GM12878 (cell line): ENCODE measurements around the gene ATP13A1. TPM values are rescaled to one million over a fixed set of nuclear protein-coding genes. Genes with fewer than 3 reads are reported as not detected.

Experiments used
- ATAC-seq: fragments of 200-7000 bp; cut with Tn5 transposase; 3 replicates; pipeline ENCODE4 v1.9.1; 2020; ENCODE audit warnings: mild to moderate bottlenecking, moderate library complexity
- BruUV-seq: library from RNA; stranded (reverse); fragments of 400-500 nt; replicated peaks from 2 replicates; lab custom pipeline; 2021; lab: Mats Ljungman, UMichigan
- CTCF ChIA-PET: fragments of 300-600 bp; sonication (Branson Sonifier 250); formaldehyde crosslinking; extraction: SDS; loops from one replicate; lab custom pipeline; 2021; ENCODE audit warnings: inconsistent platforms; lab: Yijun Ruan, JAX
- POLR2A ChIA-PET: fragments of 350-600 bp; formaldehyde crosslinking; extraction: SDS; loops from one replicate; lab custom pipeline; 2021; ENCODE audit warnings: inconsistent platforms; lab: Charles Lee
- RAD21 ChIA-PET: fragments of 300-600 bp; sonication (Branson Sonifier 250); formaldehyde crosslinking; loops from one replicate; lab custom pipeline; 2023; ENCODE audit warnings: antibody characterized with exemption; ENCODE audit not compliant: unreplicated experiment; lab: Charles Lee
- SMC1A ChIA-PET: fragments of 300-600 bp; sonication (Branson Sonifier 250); formaldehyde crosslinking; loops from one replicate; lab custom pipeline; 2023; ENCODE audit not compliant: unreplicated experiment, uncharacterized antibody; lab: Charles Lee
- DNase-seq: peaks from one replicate; pipeline ENCODE4 v3.0.0-alpha.2; 2011; ENCODE audit warnings: low read depth, low spot score
- FAIRE-seq: peaks from 3 replicates; lab custom pipeline; 2011; peaks lifted over from hg19 to GRCh38; lab: Jason Lieb, UNC
- H2AFZ ChIP-seq: 2 replicates; pipeline ENCODE4 v1.6.0; 2011; ENCODE audit warnings: low read depth, low read length, control low read depth; ENCODE audit not compliant: control insufficient read depth
- H3K27ac ChIP-seq: 2 replicates; pipeline ENCODE4 v1.5.1; 2011; ENCODE audit warnings: control low read depth; ENCODE audit not compliant: control insufficient read depth, insufficient read depth
- H3K27me3 ChIP-seq, 2 experiments: replicated peaks in 1 of 2; 2 replicates each; pipeline versions ENCODE4 v1.6.0 to v1.6.1; 2011; ENCODE audit warnings: low read length in 1 of 2; ENCODE audit not compliant: control insufficient read depth in 2 of 2, insufficient read depth in 2 of 2
- H3K36me3 ChIP-seq, 2 experiments: 2 replicates each; pipeline ENCODE4 v1.5.1; 2011; ENCODE audit warnings: low read length in 1 of 2; ENCODE audit not compliant: control insufficient read depth in 2 of 2, insufficient read depth in 2 of 2
- H3K4me1 ChIP-seq: 2 replicates; pipeline ENCODE4 v1.6.1; 2011; ENCODE audit warnings: mild to moderate bottlenecking, low read length, moderate library complexity, mixed read lengths; ENCODE audit not compliant: control insufficient read depth, insufficient read depth
- H3K4me2 ChIP-seq: 2 replicates; pipeline ENCODE4 v1.6.0; 2011; ENCODE audit warnings: control low read depth; ENCODE audit not compliant: control insufficient read depth, insufficient read depth
- H3K4me3 ChIP-seq: fragments of 200-600 bp; sonication (generic); 2 replicates; pipeline ENCODE4 v1.5.1; 2016
- H3K79me2 ChIP-seq: 2 replicates; pipeline ENCODE4 v1.6.0; 2011; ENCODE audit warnings: low read length; ENCODE audit not compliant: control insufficient read depth, insufficient read depth
- H3K9ac ChIP-seq: 2 replicates; pipeline ENCODE4 v1.8.0; 2011; ENCODE audit warnings: low read length, control low read depth, mixed read lengths; ENCODE audit not compliant: control insufficient read depth, insufficient read depth
- H3K9me3 ChIP-seq: replicated peaks from 3 replicates; pipeline ENCODE4 v1.5.1; 2011; ENCODE audit warnings: mild to moderate bottlenecking, low read length; ENCODE audit not compliant: control insufficient read depth, insufficient read depth
- H4K20me1 ChIP-seq: 2 replicates; pipeline ENCODE4 v1.6.0; 2011; ENCODE audit not compliant: control insufficient read depth, insufficient read depth
- FOS ChIP-seq: IDR thresholded peaks from 3 replicates; pipeline ENCODE4 v1.6.1; 2011; ENCODE audit warnings: borderline replicate concordance; ENCODE audit not compliant: insufficient read length; ENCODE audit errors: extremely low read depth
- PBX3 ChIP-seq: IDR thresholded peaks from 2 replicates; pipeline ENCODE4 v1.6.1; 2011; ENCODE audit warnings: mild to moderate bottlenecking, low read depth, low read length, moderate library complexity; ENCODE audit not compliant: insufficient replicate concordance
- ZNF217 ChIP-seq: fragments of 450-650 bp; IDR thresholded peaks from 2 replicates; pipeline ENCODE4 v1.6.1; 2017; ENCODE audit warnings: antibody characterized with exemption, mild to moderate bottlenecking
- WGBS: methylation state at CpG from one replicate; pipeline ENCODE4 v1.1.6; 2016; ENCODE audit warnings: low lambda C conversion rate; ENCODE audit not compliant: insufficient replicate concordance, insufficient coverage; ENCODE audit errors: missing lambda C conversion rate; 5-methylcytosine and 5-hydroxymethylcytosine counted together
- in situ Hi-C: fragments of 300-500 bp; cut with MboI; formaldehyde crosslinking; loops from 9 replicates; pipeline ENCODE4 v1.14.3; 2018; ENCODE audit warnings: mixed read lengths
- intact Hi-C: fragments of 100-400 bp; cut with micrococcal nuclease; formaldehyde crosslinking; loops from one replicate; pipeline ENCODE4 v1.14.2; 2022; ENCODE audit not compliant: unreplicated experiment
- polyA plus RNA-seq, 11 experiments: library from polyadenylated mRNA; depleted of rRNA in 4 of 11; unstranded in 6 of 11; stranded (reverse) in 5 of 11; fragments of >200 nt; fragmentation: Nextera tagmentation in 4 of 11; fragmentation: Illumina TruSeq in 1 of 11; extraction: Ambion mirVana in 4 of 11; extraction: Trizol in 1 of 11; gene quantifications; 1 replicate in 1 of 11; 2 replicates in 10 of 11; pipeline versions ENCODE4 v1.2.1 to v1.2.3, GENCODE V29; 2011 to 2016; ENCODE audit warnings: inconsistent platforms in 2 of 11, missing spikeins in 2 of 11, low read depth in 1 of 11
- total RNA-seq, 4 experiments: library from RNA; depleted of rRNA in 3 of 4; stranded (reverse); fragments of >200 nt in 3 of 4; fragmentation: Illumina TruSeq in 1 of 4; extraction: Trizol in 1 of 4; gene quantifications; 2 replicates each; pipeline versions ENCODE4 v1.2.1 to v1.2.3, GENCODE V29; 2013 to 2021

ATP13A1 gene
- total and polyA plus RNA-seq, 10 of the 15 experiments (the other 5 are each of a cell fraction or from before 2014, with no cell fraction given), result 0.37 to 91.0 (median 29.8) TPM

- no TSS peak for BruUV-seq
These were observed 61.3 kb downstream of the ATP13A1 start for GRCh38 chr19:19602136-19602712.

More at GRCh38 chr19:19602136-19602712, 61.3 kb downstream of the ATP13A1 start:
- Histone ChIP-seq H3K36me3 (no peaks in the 10 kb centered on the region), H3K9ac (no peak overlapping the region), H3K4me2 (no peak overlapping the region), H3K27me3 (no peaks in the 10 kb centered on the region), H3K4me1 (peaks cover 50% of the 10 kb centered on the region), H3K27ac (no peak overlapping the region), H3K79me2 (peaks cover 3% of the 10 kb centered on the region), H4K20me1 (no peaks in the 10 kb centered on the region), H2AFZ (no peak overlapping the region), H3K9me3 (no peaks in the 10 kb centered on the region; the same call in 2 of the 3 replicates), H3K4me3 (no peak overlapping the region)
- CTCF ChIA-PET, result interaction anchor here (0.8 to 1.2 kb wide), 2 partner anchors 11 to 47 kb away, joined by 3 read pairs; no protein-coding TSS in a partner anchor
- WGBS, result 76% methylated on average over 9 of the region's 9 CpGs
- POLR2A ChIA-PET, result interaction anchor here (0.6 to 4.2 kb wide), 7 partner anchors 10 to 228 kb away, joined by 3 to 23 read pairs (median 5); partner anchors contain the start of gene PBX4
- ATAC-seq, result no peak
- no peak for FAIRE-seq
- no peak for DNase-seq
- SMC1A ChIA-PET, result interaction anchor here (1.0 to 3.3 kb wide), 3 partner anchors 9 to 11 kb away, joined by 3 to 28 read pairs (median 8); no protein-coding TSS in a partner anchor
- in situ Hi-C loops (no loop called here), intact Hi-C loops (no loop called here)
- RAD21 ChIA-PET, result interaction anchor here (1.0 to 2.9 kb wide), 3 partner anchors 11 to 16 kb away, joined by 4 to 14 read pairs (median 4); no protein-coding TSS in a partner anchor
- TF ChIP-seq FOS, result no peak
- TF ChIP-seq PBX3, result no peak
- no peak for TF ChIP-seq ZNF217
